HepG2 (cell line): Measurements from ENCODE around the gene MPI.

Source experiments
- ETV6 ChIP-seq: sonication (generic); formaldehyde crosslinking; conservative IDR thresholded peaks from 2 replicates; pipeline ENCODE4 v1.4.0; 2020; ENCODE audit warnings: missing genetic modification reagents
- EZH2 ChIP-seq: conservative IDR thresholded peaks from 2 replicates; pipeline ENCODE4 v1.6.1; 2012; ENCODE audit warnings: mild to moderate bottlenecking, low read depth, low read length, moderate library complexity
- KDM5A ChIP-seq: fragments of 200-600 bp; sonication (generic); IDR thresholded peaks from 2 replicates; pipeline ENCODE4 v1.7.0; 2018; ENCODE audit warnings: antibody characterized with exemption, mild to moderate bottlenecking, low read length, borderline replicate concordance
- POLR2A ChIP-seq, 2 experiments: IDR thresholded peaks; 2 replicates each; pipeline ENCODE4 v1.6.1; 2011; ENCODE audit warnings: low read depth in 2 of 2, low read length in 2 of 2, mild to moderate bottlenecking in 1 of 2, moderate library complexity in 1 of 2; ENCODE audit not compliant: insufficient read depth in 1 of 2
- ZNF749 ChIP-seq: sonication (generic); formaldehyde crosslinking; IDR thresholded peaks from 2 replicates; pipeline ENCODE4 v1.8.0; 2022; ENCODE audit warnings: mild to moderate bottlenecking, missing genetic modification reagents, moderate library complexity, borderline replicate concordance
- TF ChIP-seq, protein P1 (sequence below): sonication (generic); formaldehyde crosslinking; IDR thresholded peaks from 2 replicates; pipeline ENCODE4 v1.8.1; 2023; ENCODE audit warnings: mild to moderate bottlenecking, missing genetic modification reagents, borderline replicate concordance

DNA sequence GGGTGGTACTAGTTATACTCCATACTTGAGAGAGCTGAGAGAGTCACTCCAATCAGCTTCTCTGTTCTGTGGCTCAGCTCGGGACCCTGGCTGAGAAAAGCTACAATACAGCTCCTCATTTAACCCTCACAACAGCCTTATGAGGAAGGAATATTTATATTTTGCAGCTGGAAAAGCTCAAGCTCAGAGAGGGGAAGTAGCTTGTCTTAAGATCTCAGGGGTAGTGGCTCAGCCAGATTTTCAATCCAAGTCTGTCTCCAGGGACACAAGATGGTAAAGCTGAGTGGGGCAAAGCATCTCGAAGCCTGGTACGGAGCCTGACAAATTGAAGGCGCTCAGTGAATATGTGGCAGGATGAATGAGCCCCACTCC is 31.5 kb upstream of the MPI start:
- no peak for TF ChIP-seq EZH2
- TF ChIP-seq, protein P1, sequence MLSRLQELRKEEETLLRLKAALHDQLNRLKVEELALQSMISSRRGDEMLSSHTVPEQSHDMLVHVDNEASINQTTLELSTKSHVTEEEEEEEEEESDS (CRISPR knock-in tag) = no peak
- no peak for TF ChIP-seq ZNF749 (CRISPR knock-in tag)
- no peak for TF ChIP-seq POLR2A (IDR thresholded peaks at IDR 0.05; ENCODE audit: insufficient read depth in 1 of 2, low read depth in 2 of 2, low read length in 2 of 2)
- TF ChIP-seq KDM5A = no peak
- no peak for TF ChIP-seq ETV6
